GM12865 (cell line): ENCODE data around the gene ATXN7L1.

Experiments used
- DNase-seq: peaks from one replicate; pipeline ENCODE4 v3.0.0; 2010; ENCODE audit warnings: low read depth
- H3K4me3 ChIP-seq: 2 replicates; pipeline ENCODE4 v1.5.1; 2011; ENCODE audit warnings: mild to moderate bottlenecking, low read depth, low read length, control low read depth
- CTCF ChIP-seq: IDR thresholded peaks from 2 replicates; pipeline ENCODE4 v1.5.1; 2011; ENCODE audit warnings: low read length, control low read depth, low read depth, inconsistent platforms; ENCODE audit not compliant: insufficient read depth; ENCODE audit errors: missing control alignments

Gene ATXN7L1

GRCh38 chr7:105642264-105642663 lies 234.1 kb downstream of the ATXN7L1 start:
- no peak overlapping the region for H3K4me3 ChIP-seq
- no peak for TF ChIP-seq CTCF
- no peak for DNase-seq

- no peak overlapping the region for H3K4me3 ChIP-seq
- no peak for DNase-seq
- no peak for TF ChIP-seq CTCF
Observed at GRCh38 chr7:105640956-105641810, 235.2 kb downstream of the ATXN7L1 start.

- no peak overlapping the region for H3K4me3 ChIP-seq
- no peak for DNase-seq
Observed at GRCh38 chr7:105639667-105640493, 236.5 kb downstream of the ATXN7L1 start.

GRCh38 chr7:105638902-105639495 lies 237.4 kb downstream of the ATXN7L1 start:
- no peak overlapping the region for H3K4me3 ChIP-seq
- TF ChIP-seq CTCF, result no peak
- DNase-seq, result no peak

More at GRCh38 chr7:105639667-105640493, 236.5 kb downstream of the ATXN7L1 start:
- TF ChIP-seq CTCF, result no peak

- no peak overlapping the region for H3K4me3 ChIP-seq
- DNase-seq, result no peak
- TF ChIP-seq CTCF, result no peak
Observed at GRCh38 chr7:105638334-105638733, 238.1 kb downstream of the ATXN7L1 start.

GRCh38 chr7:105637755-105638154 lies 238.6 kb downstream of the ATXN7L1 start:
- H3K4me3 ChIP-seq, result no peak overlapping the region
- TF ChIP-seq CTCF, result no peak
- DNase-seq, result no peak
